HL-60 (cell line): Measurements from ENCODE around the gene KCNMA1.

Experiments
- SPI1 ChIP-seq: IDR thresholded peaks from 2 replicates; pipeline ENCODE4 v1.6.1; 2012; ENCODE audit warnings: low read depth, mild to moderate bottlenecking, borderline replicate concordance
- TF ChIP-seq, protein P1 (sequence below): IDR thresholded peaks from one replicate; pipeline ENCODE4 v1.5.1; 2011; ENCODE audit warnings: low read length, control low read depth, inconsistent platforms; ENCODE audit not compliant: insufficient read depth
- TF ChIP-seq, protein P2 (sequence below): IDR thresholded peaks from 2 replicates; pipeline ENCODE4 v1.6.1; 2012; ENCODE audit warnings: low read depth; ENCODE audit not compliant: insufficient replicate concordance

DNA sequence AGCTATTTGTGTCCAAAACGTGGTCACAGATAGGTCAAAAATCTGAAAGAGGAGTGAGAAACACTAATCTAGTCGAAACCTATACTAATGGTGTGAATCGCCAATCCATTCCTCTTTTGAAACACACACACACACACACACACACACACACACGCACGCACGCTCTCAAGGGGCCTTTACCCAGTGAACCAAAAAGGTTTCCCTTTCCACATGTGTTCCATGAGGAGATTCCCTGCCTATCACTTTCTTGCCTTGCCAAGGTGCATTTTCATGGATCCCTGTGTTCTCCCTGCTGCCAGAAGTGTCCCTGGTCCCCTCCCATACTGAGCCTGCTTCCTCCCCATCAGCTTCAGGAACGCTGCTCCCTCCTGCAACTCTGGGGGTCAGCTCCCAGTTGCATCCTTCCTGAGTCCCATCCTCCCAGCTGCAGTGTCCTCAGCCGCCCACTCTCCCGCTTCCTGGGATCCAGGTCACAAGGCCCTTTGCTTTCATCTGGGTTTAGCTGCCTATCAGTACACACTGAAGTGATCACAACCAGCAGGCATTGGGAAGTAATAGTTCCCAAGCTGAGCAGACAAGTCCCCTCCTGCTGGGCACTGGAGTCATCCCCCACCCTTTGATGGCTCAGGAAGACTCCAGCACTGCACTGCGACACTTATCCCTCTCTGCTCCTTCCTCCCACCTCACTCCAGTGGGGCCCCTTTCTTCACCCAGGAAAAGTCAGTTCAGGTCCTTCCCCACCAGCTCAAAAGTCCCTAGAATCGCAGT, 49.2 kb upstream of the KCNMA1 start:
- TF ChIP-seq SPI1: no peak
- TF ChIP-seq, protein P1, sequence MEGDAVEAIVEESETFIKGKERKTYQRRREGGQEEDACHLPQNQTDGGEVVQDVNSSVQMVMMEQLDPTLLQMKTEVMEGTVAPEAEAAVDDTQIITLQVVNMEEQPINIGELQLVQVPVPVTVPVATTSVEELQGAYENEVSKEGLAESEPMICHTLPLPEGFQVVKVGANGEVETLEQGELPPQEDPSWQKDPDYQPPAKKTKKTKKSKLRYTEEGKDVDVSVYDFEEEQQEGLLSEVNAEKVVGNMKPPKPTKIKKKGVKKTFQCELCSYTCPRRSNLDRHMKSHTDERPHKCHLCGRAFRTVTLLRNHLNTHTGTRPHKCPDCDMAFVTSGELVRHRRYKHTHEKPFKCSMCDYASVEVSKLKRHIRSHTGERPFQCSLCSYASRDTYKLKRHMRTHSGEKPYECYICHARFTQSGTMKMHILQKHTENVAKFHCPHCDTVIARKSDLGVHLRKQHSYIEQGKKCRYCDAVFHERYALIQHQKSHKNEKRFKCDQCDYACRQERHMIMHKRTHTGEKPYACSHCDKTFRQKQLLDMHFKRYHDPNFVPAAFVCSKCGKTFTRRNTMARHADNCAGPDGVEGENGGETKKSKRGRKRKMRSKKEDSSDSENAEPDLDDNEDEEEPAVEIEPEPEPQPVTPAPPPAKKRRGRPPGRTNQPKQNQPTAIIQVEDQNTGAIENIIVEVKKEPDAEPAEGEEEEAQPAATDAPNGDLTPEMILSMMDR: no peak
- TF ChIP-seq, protein P2, sequence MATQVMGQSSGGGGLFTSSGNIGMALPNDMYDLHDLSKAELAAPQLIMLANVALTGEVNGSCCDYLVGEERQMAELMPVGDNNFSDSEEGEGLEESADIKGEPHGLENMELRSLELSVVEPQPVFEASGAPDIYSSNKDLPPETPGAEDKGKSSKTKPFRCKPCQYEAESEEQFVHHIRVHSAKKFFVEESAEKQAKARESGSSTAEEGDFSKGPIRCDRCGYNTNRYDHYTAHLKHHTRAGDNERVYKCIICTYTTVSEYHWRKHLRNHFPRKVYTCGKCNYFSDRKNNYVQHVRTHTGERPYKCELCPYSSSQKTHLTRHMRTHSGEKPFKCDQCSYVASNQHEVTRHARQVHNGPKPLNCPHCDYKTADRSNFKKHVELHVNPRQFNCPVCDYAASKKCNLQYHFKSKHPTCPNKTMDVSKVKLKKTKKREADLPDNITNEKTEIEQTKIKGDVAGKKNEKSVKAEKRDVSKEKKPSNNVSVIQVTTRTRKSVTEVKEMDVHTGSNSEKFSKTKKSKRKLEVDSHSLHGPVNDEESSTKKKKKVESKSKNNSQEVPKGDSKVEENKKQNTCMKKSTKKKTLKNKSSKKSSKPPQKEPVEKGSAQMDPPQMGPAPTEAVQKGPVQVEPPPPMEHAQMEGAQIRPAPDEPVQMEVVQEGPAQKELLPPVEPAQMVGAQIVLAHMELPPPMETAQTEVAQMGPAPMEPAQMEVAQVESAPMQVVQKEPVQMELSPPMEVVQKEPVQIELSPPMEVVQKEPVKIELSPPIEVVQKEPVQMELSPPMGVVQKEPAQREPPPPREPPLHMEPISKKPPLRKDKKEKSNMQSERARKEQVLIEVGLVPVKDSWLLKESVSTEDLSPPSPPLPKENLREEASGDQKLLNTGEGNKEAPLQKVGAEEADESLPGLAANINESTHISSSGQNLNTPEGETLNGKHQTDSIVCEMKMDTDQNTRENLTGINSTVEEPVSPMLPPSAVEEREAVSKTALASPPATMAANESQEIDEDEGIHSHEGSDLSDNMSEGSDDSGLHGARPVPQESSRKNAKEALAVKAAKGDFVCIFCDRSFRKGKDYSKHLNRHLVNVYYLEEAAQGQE: no peak
